ENCODE results near the gene FNDC3A.

The FNDC3A gene

DNA sequence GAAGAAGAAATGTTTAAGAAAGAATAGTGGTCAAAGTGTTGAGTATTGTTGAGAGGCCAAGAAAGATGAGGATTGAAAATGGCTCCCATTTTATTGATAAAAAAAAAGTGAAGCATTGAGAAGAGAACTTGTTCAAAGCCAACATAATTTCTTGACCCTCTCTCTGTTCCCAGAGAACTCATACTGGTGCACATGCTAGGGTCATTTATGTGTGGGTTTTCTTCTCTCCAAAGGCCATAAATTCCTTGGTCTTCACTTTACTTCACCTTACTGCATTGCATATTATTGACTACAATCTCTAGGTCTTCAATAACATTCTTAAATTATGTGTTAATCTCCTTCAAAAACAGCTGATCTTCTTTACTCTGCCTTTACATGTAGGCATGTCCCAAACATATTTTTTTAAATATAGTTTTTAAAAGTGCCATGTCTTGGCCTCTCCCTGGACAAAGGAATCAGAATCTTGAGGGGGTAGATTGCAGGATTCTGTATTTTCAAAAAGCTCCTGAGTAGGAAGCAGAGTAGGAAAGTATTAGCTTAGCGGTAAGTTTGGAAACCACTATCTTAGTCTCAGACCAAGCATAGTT lies 1.8 kb upstream of the FNDC3A start:
- TF ChIP-seq EZH2 (IDR thresholded peaks at IDR 0.05; ENCODE audit: borderline replicate concordance, low read depth, low read length, severe bottlenecking): no peak
- TF ChIP-seq, protein P1, sequence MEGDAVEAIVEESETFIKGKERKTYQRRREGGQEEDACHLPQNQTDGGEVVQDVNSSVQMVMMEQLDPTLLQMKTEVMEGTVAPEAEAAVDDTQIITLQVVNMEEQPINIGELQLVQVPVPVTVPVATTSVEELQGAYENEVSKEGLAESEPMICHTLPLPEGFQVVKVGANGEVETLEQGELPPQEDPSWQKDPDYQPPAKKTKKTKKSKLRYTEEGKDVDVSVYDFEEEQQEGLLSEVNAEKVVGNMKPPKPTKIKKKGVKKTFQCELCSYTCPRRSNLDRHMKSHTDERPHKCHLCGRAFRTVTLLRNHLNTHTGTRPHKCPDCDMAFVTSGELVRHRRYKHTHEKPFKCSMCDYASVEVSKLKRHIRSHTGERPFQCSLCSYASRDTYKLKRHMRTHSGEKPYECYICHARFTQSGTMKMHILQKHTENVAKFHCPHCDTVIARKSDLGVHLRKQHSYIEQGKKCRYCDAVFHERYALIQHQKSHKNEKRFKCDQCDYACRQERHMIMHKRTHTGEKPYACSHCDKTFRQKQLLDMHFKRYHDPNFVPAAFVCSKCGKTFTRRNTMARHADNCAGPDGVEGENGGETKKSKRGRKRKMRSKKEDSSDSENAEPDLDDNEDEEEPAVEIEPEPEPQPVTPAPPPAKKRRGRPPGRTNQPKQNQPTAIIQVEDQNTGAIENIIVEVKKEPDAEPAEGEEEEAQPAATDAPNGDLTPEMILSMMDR (IDR thresholded peaks at IDR 0.05; ENCODE audit: borderline replicate concordance, extremely low read depth, low read length, poor library complexity, severe bottlenecking): no peak
- DNase-seq (no peak), ATAC-seq (ENCODE audit: insufficient read depth, low read depth) (no peak)
- Histone ChIP-seq H3K4me2 (ENCODE audit: insufficient read depth, low read length) (peak overlapping the region; percentile 77), H3K9me3 (ENCODE audit: insufficient read depth, low read length, severe bottlenecking) (no peaks in the 10 kb centered on the region), H3K9ac (ENCODE audit: low read depth, low read length) (no peak overlapping the region), H4K20me1 (ENCODE audit: insufficient read depth, low read length) (no peaks in the 10 kb centered on the region), H3K79me2 (ENCODE audit: insufficient read depth, low read length) (peaks cover 34% of the 10 kb centered on the region), H3K27me3 (ENCODE audit: insufficient read depth, low read length, poor library complexity) (no peaks in the 10 kb centered on the region), H2AFZ (ENCODE audit: low read depth, low read length) (peak overlapping the region; percentile 73; the same call in 1 of the 2 replicates), H3K4me3 (ENCODE audit: low read depth in 1 of 2, low read length in 2 of 2) (peak overlapping the region in 1 of 2 experiments; percentile 86; a peak in 1 of 4 replicates), H3K36me3 (ENCODE audit: insufficient read depth, low read length) (no peaks in the 10 kb centered on the region), H3K27ac (ENCODE audit: low read length) (no peak overlapping the region), H3K4me1 (ENCODE audit: insufficient read depth, low read length) (peaks cover 32% of the 10 kb centered on the region)

DNA sequence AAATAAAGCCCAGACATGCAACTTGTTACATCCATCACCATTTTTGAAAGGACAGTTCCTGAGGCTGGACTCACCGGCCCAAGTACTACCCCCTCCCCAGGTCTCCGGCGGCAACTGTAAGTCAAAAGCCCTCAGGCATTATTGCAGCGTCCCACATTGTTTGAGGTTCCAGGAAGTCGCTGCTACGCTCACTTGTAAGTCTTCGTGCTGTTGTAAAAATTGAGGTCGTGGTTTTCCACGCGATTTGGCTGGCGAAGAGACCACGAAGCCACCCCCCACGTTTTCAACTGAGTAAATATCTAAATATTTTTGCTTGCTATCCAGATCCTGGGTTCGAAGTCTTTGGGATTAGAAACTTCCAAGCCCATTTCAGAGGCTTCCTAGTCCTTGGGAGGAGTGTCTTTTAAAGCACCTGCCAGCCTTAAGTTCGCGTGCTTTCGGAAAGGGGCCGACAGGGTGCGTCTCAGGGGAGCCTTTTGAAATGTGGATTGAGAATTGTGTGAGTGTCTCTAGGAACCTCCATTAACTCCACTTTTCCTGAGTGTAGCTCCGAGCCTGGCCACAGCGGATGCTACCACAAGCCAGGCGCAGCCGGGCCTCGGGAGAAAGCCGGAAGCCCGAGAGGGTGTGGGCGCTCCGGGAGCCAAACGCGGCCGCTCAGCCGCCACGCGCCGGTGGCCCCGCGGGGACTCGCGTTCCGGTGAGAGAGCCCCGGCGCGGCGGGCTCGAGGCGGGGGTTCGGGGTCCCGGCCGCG lies 434 bp upstream of the FNDC3A start:
- Histone ChIP-seq H3K4me3 (ENCODE audit: low read depth in 1 of 2, low read length in 2 of 2) (peak overlapping the region; percentile 29 to 86), H3K79me2 (ENCODE audit: insufficient read depth, low read length) (peaks cover 47% of the 10 kb centered on the region), H3K27me3 (ENCODE audit: insufficient read depth, low read length, poor library complexity) (no peaks in the 10 kb centered on the region), H3K9ac (ENCODE audit: low read depth, low read length) (peak overlapping the region; percentile 80), H3K9me3 (ENCODE audit: insufficient read depth, low read length, severe bottlenecking) (no peaks in the 10 kb centered on the region), H3K27ac (ENCODE audit: low read length) (peak overlapping the region; percentile 93), H3K4me1 (ENCODE audit: insufficient read depth, low read length) (peaks cover 46% of the 10 kb centered on the region), H4K20me1 (ENCODE audit: insufficient read depth, low read length) (peaks cover 7% of the 10 kb centered on the region; the same call in 1 of the 2 replicates), H2AFZ (ENCODE audit: low read depth, low read length) (peak overlapping the region; percentile 73), H3K4me2 (ENCODE audit: insufficient read depth, low read length) (peak overlapping the region; percentile 77), H3K36me3 (ENCODE audit: insufficient read depth, low read length) (no peaks in the 10 kb centered on the region)
- DNase-seq (peak; percentile 74), ATAC-seq (ENCODE audit: insufficient read depth, low read depth) (peak; percentile 39)
- TF ChIP-seq, protein P1 (IDR thresholded peaks at IDR 0.05; ENCODE audit: borderline replicate concordance, extremely low read depth, low read length, poor library complexity, severe bottlenecking): peak; percentile 7
- TF ChIP-seq EZH2 (IDR thresholded peaks at IDR 0.05; ENCODE audit: borderline replicate concordance, low read depth, low read length, severe bottlenecking): no peak

DNA sequence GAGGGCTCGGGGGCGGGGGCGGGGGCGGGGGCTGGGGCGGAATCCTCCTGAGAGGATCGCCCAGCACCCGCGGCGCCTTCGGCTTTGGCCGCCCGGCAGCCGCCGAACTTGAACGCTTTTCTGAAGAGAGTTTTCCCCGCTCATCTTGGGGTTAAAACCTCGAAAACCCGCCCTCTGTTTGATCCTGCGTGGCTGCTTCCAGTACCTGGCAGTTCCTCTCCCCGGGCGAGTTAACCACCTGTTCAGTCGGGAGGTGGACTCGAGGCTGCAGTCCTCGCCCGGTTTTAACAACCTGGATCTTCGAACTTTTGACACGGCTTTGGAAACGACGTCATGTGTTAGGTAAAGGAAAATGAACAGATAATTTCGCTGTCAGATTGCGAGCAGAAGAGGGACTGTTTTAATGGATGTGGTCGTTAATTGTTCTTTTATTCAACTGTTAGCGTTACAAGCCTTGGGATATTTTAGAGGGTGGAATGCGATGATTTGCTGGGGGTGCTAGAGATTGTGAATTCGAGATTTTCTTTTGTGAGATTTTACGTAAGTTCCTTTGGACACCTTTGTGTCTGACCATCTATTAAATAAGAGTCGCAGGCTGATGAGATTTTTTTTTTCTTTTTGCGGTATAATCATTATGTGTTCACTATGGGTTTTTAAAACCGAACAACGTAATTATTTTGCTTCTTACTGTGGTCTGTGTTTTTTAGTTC lies 1.0 kb downstream of the FNDC3A start:
- Histone ChIP-seq H2AFZ (ENCODE audit: low read depth, low read length) (peak overlapping the region; percentile 95), H3K79me2 (ENCODE audit: insufficient read depth, low read length) (peaks cover 62% of the 10 kb centered on the region), H3K4me2 (ENCODE audit: insufficient read depth, low read length) (peak overlapping the region; percentile 77), H3K4me1 (ENCODE audit: insufficient read depth, low read length) (peaks cover 49% of the 10 kb centered on the region), H3K36me3 (ENCODE audit: insufficient read depth, low read length) (no peaks in the 10 kb centered on the region), H4K20me1 (ENCODE audit: insufficient read depth, low read length) (peaks cover 7% of the 10 kb centered on the region; the same call in 1 of the 2 replicates), H3K9ac (ENCODE audit: low read depth, low read length) (peak overlapping the region; percentile 80), H3K4me3 (ENCODE audit: low read depth in 1 of 2, low read length in 2 of 2) (peak overlapping the region; percentile 71 to 86), H3K27ac (ENCODE audit: low read length) (peak overlapping the region; percentile 87), H3K27me3 (ENCODE audit: insufficient read depth, low read length, poor library complexity) (no peaks in the 10 kb centered on the region), H3K9me3 (ENCODE audit: insufficient read depth, low read length, severe bottlenecking) (no peaks in the 10 kb centered on the region)
- TF ChIP-seq, protein P1 (IDR thresholded peaks at IDR 0.05; ENCODE audit: borderline replicate concordance, extremely low read depth, low read length, poor library complexity, severe bottlenecking): no peak
- TF ChIP-seq EZH2 (IDR thresholded peaks at IDR 0.05; ENCODE audit: borderline replicate concordance, low read depth, low read length, severe bottlenecking): no peak
- DNase-seq: no peak
- ATAC-seq (ENCODE audit: insufficient read depth, low read depth): no peak; the same call in 2 of the 3 replicates
